Non-pigmented ciliary epithelial cell (primary cell): Measurements from ENCODE around the gene PNMA1.

Experiments used
- DNase-seq: peaks from one replicate; pipeline ENCODE4 v3.0.0-alpha.2; 2010; ENCODE audit warnings: low read depth

The PNMA1 gene

GRCh38 chr14:73713803-73714655 lies at the start of gene PNMA1:
Gene PNMA1 (minus strand): TSS chr14:73714384. CDS start chr14:73713639, 745 bp downstream.
- no peak for DNase-seq

- no peak for DNase-seq
Observed at GRCh38 chr14:73763396-73763795, 49.2 kb upstream of the PNMA1 start.

- DNase-seq: no peak
Observed at GRCh38 chr14:73762375-73762822, 48.2 kb upstream of the PNMA1 start.

- no peak for DNase-seq
Observed at GRCh38 chr14:73761618-73762355, 47.6 kb upstream of the PNMA1 start.

- no peak for DNase-seq
Observed at GRCh38 chr14:73760598-73761586, 46.7 kb upstream of the PNMA1 start.

GRCh38 chr14:73759714-73760597 lies 45.8 kb upstream of the PNMA1 start:
- DNase-seq: peak; percentile 95

- no peak for DNase-seq
Observed at GRCh38 chr14:73759183-73759713, 45.1 kb upstream of the PNMA1 start.

- no peak for DNase-seq
Observed at GRCh38 chr14:73758392-73759182, 44.4 kb upstream of the PNMA1 start.

- DNase-seq: no peak
Observed at GRCh38 chr14:73757876-73758391, 43.8 kb upstream of the PNMA1 start.

GRCh38 chr14:73757381-73757780 lies 43.2 kb upstream of the PNMA1 start:
- DNase-seq: no peak

GRCh38 chr14:73755434-73756014 lies 41.3 kb upstream of the PNMA1 start:
- no peak for DNase-seq

- DNase-seq: no peak
Observed at GRCh38 chr14:73754911-73755360, 40.8 kb upstream of the PNMA1 start.

- DNase-seq: no peak
Observed at GRCh38 chr14:73753887-73754795, 40.0 kb upstream of the PNMA1 start.

GRCh38 chr14:73753124-73753886 lies 39.1 kb upstream of the PNMA1 start:
- DNase-seq: no peak

GRCh38 chr14:73752297-73752992 lies 38.3 kb upstream of the PNMA1 start:
- no peak for DNase-seq

GRCh38 chr14:73751157-73751691 lies 37.0 kb upstream of the PNMA1 start:
- no peak for DNase-seq
